Measurements from ENCODE around the gene SUPT6H. TPM values are rescaled to one million over a fixed set of nuclear protein-coding genes. Genes with fewer than 3 reads are reported as not detected.

SUPT6H gene
- total RNA-seq, 3 donors from 2014 or later (not counting 1 experiment from before 2014, with no cell fraction given) = 170 to 184 (median 177) TPM

- WGBS (ENCODE audit: insufficient coverage) = 100% methylated on average over 2 of the region's 2 CpGs
- Mint-ChIP-seq H3K4me1 (no peaks in the 10 kb centered on the region), H3K4me3 (no peak overlapping the region), H3K9me3 (no peaks in the 10 kb centered on the region), H3K27ac (no peak overlapping the region), H3K27me3 (ENCODE audit: low read depth in 2 of 2) (no peaks in the 10 kb centered on the region), H3K36me3 (peaks cover 31% of the 10 kb centered on the region)
- ATAC-seq (no peak), DNase-seq (no peak)
- intact Hi-C loops (cut with micrococcal nuclease) = no loop called here
- no peak overlapping the region for H3K27ac ChIP-seq (ENCODE audit: low read length)
- H3K36me3 ChIP-seq (ENCODE audit: control insufficient read depth, insufficient read depth, low read length) = peaks cover 90% of the 10 kb centered on the region
- H3K4me3 ChIP-seq (ENCODE audit: low read length) = no peak overlapping the region
- H3K4me1 ChIP-seq (ENCODE audit: control insufficient read depth, insufficient read depth, low read length) = no peaks in the 10 kb centered on the region
- no peaks in the 10 kb centered on the region for H3K9me3 ChIP-seq (ENCODE audit: control insufficient read depth, insufficient read depth, low read length)
- no peaks in the 10 kb centered on the region for H3K27me3 ChIP-seq (ENCODE audit: control insufficient read depth, insufficient read depth, low read length)
- no peak for TF ChIP-seq CTCF (IDR thresholded peaks at IDR 0.05)
Measured at GRCh38 chr17:28620010-28620409, 42.0 kb upstream of the SUPT6H start.

DNA sequence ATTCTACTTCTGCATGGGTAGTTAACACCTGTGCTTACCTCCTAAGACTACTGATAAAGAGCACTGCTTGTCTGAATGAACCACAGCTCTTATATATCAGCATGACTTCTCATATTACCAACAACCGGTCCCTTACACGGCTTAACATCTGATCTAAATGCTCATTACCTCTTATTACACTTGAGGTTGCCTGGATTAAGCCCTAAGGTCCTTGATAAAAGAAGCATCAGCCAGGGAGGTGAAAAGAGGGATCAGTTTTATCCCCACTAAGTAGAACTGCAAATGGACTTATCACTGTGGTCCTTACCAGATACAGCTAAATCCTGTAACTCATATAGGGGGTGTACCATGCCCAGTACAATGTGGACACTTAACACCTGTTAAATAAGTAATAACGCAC lies 39.8 kb upstream of the SUPT6H start:
- Histone ChIP-seq H3K36me3 (ENCODE audit: control insufficient read depth, insufficient read depth, low read length) (peaks cover 81% of the 10 kb centered on the region), H3K4me3 (ENCODE audit: low read length) (no peak overlapping the region), H3K9me3 (ENCODE audit: control insufficient read depth, insufficient read depth, low read length) (no peaks in the 10 kb centered on the region), H3K27me3 (ENCODE audit: control insufficient read depth, insufficient read depth, low read length) (no peaks in the 10 kb centered on the region), H3K27ac (ENCODE audit: low read length) (no peak overlapping the region), H3K4me1 (ENCODE audit: control insufficient read depth, insufficient read depth, low read length) (no peaks in the 10 kb centered on the region)
- ATAC-seq (no peak), DNase-seq (no peak)
- Mint-ChIP-seq H3K27ac (no peak overlapping the region), H3K4me3 (no peak overlapping the region), H3K36me3 (peaks cover 22% of the 10 kb centered on the region), H3K9me3 (no peaks in the 10 kb centered on the region), H3K4me1 (no peaks in the 10 kb centered on the region), H3K27me3 (ENCODE audit: low read depth in 2 of 2) (no peaks in the 10 kb centered on the region)
- no peak for TF ChIP-seq CTCF (IDR thresholded peaks at IDR 0.05)
- intact Hi-C loops (cut with micrococcal nuclease) = no loop called here
- WGBS (ENCODE audit: insufficient coverage) = 100% methylated on average over 2 of the region's 3 CpGs

GRCh38 chr17:28623696-28624095 lies 38.3 kb upstream of the SUPT6H start:
- Histone ChIP-seq H3K4me1 (ENCODE audit: control insufficient read depth, insufficient read depth, low read length) (no peaks in the 10 kb centered on the region), H3K4me3 (ENCODE audit: low read length) (no peak overlapping the region), H3K36me3 (ENCODE audit: control insufficient read depth, insufficient read depth, low read length) (peaks cover 76% of the 10 kb centered on the region), H3K27me3 (ENCODE audit: control insufficient read depth, insufficient read depth, low read length) (no peaks in the 10 kb centered on the region), H3K27ac (ENCODE audit: low read length) (no peak overlapping the region), H3K9me3 (ENCODE audit: control insufficient read depth, insufficient read depth, low read length) (no peaks in the 10 kb centered on the region)
- Mint-ChIP-seq H3K36me3 (peaks cover 22% of the 10 kb centered on the region), H3K27ac (no peak overlapping the region), H3K4me3 (no peak overlapping the region), H3K27me3 (ENCODE audit: low read depth in 2 of 2) (no peaks in the 10 kb centered on the region), H3K4me1 (no peaks in the 10 kb centered on the region), H3K9me3 (no peaks in the 10 kb centered on the region)
- no peak for ATAC-seq
- intact Hi-C loops (cut with micrococcal nuclease) = no loop called here
- no peak for TF ChIP-seq CTCF (IDR thresholded peaks at IDR 0.05)
- DNase-seq = no peak
- WGBS (ENCODE audit: insufficient coverage) = 97% methylated on average over 4 of the region's 4 CpGs

- ATAC-seq (no peak), DNase-seq (no peak)
- Mint-ChIP-seq H3K4me1 (no peaks in the 10 kb centered on the region), H3K36me3 (peaks cover 22% of the 10 kb centered on the region), H3K27me3 (ENCODE audit: low read depth in 2 of 2) (no peaks in the 10 kb centered on the region), H3K9me3 (no peaks in the 10 kb centered on the region), H3K27ac (peak overlapping the region in 1 of 2 donors; percentile 11), H3K4me3 (no peak overlapping the region)
- H3K27ac ChIP-seq (ENCODE audit: low read length) = no peak overlapping the region
- peaks cover 72% of the 10 kb centered on the region for H3K36me3 ChIP-seq (ENCODE audit: control insufficient read depth, insufficient read depth, low read length)
- no peaks in the 10 kb centered on the region for H3K27me3 ChIP-seq (ENCODE audit: control insufficient read depth, insufficient read depth, low read length)
- H3K9me3 ChIP-seq (ENCODE audit: control insufficient read depth, insufficient read depth, low read length) = no peaks in the 10 kb centered on the region
- no peak overlapping the region for H3K4me3 ChIP-seq (ENCODE audit: low read length)
- 87% methylated on average over 2 of the region's 2 CpGs for whole genome bisulfite sequencing (ENCODE audit: insufficient coverage)
- intact Hi-C loops (cut with micrococcal nuclease) = no loop called here
- H3K4me1 ChIP-seq (ENCODE audit: control insufficient read depth, insufficient read depth, low read length) = no peaks in the 10 kb centered on the region
- no peak for TF ChIP-seq CTCF (IDR thresholded peaks at IDR 0.05)
Measured at GRCh38 chr17:28624148-28624547, 37.9 kb upstream of the SUPT6H start.

Data from natural killer cell (primary cell).